Caco-2 (cell line): ENCODE measurements around the gene BAAT. TPM values are rescaled to one million over a fixed set of nuclear protein-coding genes. Genes with fewer than 3 reads are reported as not detected.

Source experiments
- BruUV-seq: library from RNA; stranded (reverse); fragments of 400-500 nt; replicated peaks from 2 replicates; lab custom pipeline; 2021; lab: Mats Ljungman, UMichigan
- CTCF ChIA-PET: fragments of 300-600 bp; sonication (Branson Sonifier 250); formaldehyde crosslinking; loops from one replicate; lab custom pipeline; 2022; ENCODE audit warnings: antibody characterized with exemption; lab: Charles Lee
- POLR2A ChIA-PET: fragments of 300-600 bp; sonication (Branson Sonifier 250); formaldehyde crosslinking; loops from one replicate; lab custom pipeline; 2022; ENCODE audit warnings: antibody characterized with exemption; lab: Charles Lee
- DNase-seq, 2 experiments: peaks; one replicate each; pipeline versions ENCODE4 v3.0.0 to v3.0.0-alpha.2; 2020 to 2022
- H3K27me3 ChIP-seq: replicated peaks from 2 replicates; pipeline ENCODE4 v1.6.0; 2011; ENCODE audit warnings: low read length; ENCODE audit not compliant: control insufficient read depth, insufficient read depth
- H3K36me3 ChIP-seq: 2 replicates; pipeline ENCODE4 v1.5.1; 2011; ENCODE audit warnings: low read length; ENCODE audit not compliant: control insufficient read depth, insufficient read depth
- H3K4me1 ChIP-seq: fragments of 250-450 bp; sonication (Bioruptor Pico); 2 replicates; pipeline ENCODE4 v1.5.1; 2020; ENCODE audit warnings: mild to moderate bottlenecking
- H3K4me3 ChIP-seq: 2 replicates; pipeline ENCODE4 v1.5.1; 2011; ENCODE audit warnings: low read depth, mild to moderate bottlenecking, control low read depth, low read length
- H3K9me3 ChIP-seq: fragments of 250-450 bp; sonication (Bioruptor Pico); 2 replicates; pipeline ENCODE4 v1.5.1; 2020; ENCODE audit warnings: mild to moderate bottlenecking, moderate library complexity
- H3K27ac Mint-ChIP-seq: one replicate; pipeline ENCODE4 v1.8.0; 2022; ENCODE audit warnings: mixed read lengths; ENCODE audit not compliant: unreplicated experiment
- H3K27me3 Mint-ChIP-seq: one replicate; pipeline ENCODE4 v1.8.0; 2022; ENCODE audit warnings: mixed read lengths; ENCODE audit not compliant: insufficient read depth, unreplicated experiment
- H3K36me3 Mint-ChIP-seq: one replicate; pipeline ENCODE4 v1.8.0; 2022; ENCODE audit warnings: mild to moderate bottlenecking, mixed read lengths; ENCODE audit not compliant: insufficient read depth, unreplicated experiment
- H3K4me1 Mint-ChIP-seq: one replicate; pipeline ENCODE4 v1.8.0; 2022; ENCODE audit warnings: low read depth, mixed read lengths; ENCODE audit not compliant: unreplicated experiment
- H3K4me3 Mint-ChIP-seq: one replicate; pipeline ENCODE4 v1.8.0; 2022; ENCODE audit warnings: mild to moderate bottlenecking, moderate library complexity, mixed read lengths; ENCODE audit not compliant: unreplicated experiment
- H3K9me3 Mint-ChIP-seq: one replicate; pipeline ENCODE4 v1.8.0; 2022; ENCODE audit warnings: mixed read lengths; ENCODE audit not compliant: unreplicated experiment
- CTCF ChIP-seq, 2 experiments: fragments of 200-600 bp in 1 of 2; IDR thresholded peaks; 1 replicate in 1 of 2; 2 replicates in 1 of 2; pipeline versions ENCODE4 v1.5.1 to v1.8.0; 2011 to 2022; ENCODE audit warnings: antibody characterized with exemption in 1 of 2, control low read depth in 1 of 2, inconsistent platforms in 1 of 2, low read depth in 1 of 2, low read length in 1 of 2, mild to moderate bottlenecking in 1 of 2, moderate library complexity in 1 of 2; ENCODE audit not compliant: insufficient read depth in 1 of 2, severe bottlenecking in 1 of 2, unreplicated experiment in 1 of 2
- intact Hi-C: fragments of 100-400 bp; cut with micrococcal nuclease; formaldehyde crosslinking; loops from one replicate; pipeline ENCODE4 v1.10.0; 2022; ENCODE audit not compliant: unreplicated experiment
- total RNA-seq: library from RNA; stranded (reverse); gene quantifications from 2 replicates; pipeline ENCODE4 v1.2.3, GENCODE V29; 2022

Gene BAAT
- total RNA-seq, 1 experiment from 2014 or later, result 1.1 TPM

DNA sequence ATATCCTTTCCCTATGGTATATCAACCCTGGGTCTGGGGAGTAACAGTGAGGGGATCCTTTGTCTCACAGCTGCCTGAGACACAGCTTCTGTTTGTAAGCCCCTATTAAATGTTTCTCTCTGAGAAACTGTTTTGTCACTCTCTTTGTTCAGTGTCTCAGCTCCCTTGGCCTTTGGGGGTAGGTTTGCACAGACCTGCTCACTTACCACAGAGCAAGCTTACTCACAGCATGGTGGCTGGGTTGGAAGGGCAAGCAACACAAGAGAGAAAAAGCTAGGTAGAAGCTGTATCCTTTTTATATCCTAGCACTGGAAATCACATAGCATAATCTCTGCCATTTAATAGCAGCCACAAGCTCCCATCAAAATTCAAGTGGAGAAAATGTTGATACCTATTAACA, 4.5 kb downstream of the BAAT start:
- Histone ChIP-seq H3K4me3 (no peak overlapping the region), H3K36me3 (no peaks in the 10 kb centered on the region), H3K4me1 (peaks cover 20% of the 10 kb centered on the region), H3K9me3 (peaks cover 29% of the 10 kb centered on the region), H3K27me3 (no peaks in the 10 kb centered on the region)
- POLR2A ChIA-PET, result no interaction called here
- intact Hi-C loops, result no loop called here
- no peak for TF ChIP-seq CTCF (IDR thresholded peaks at IDR 0.05; ENCODE audit: insufficient read depth in 1 of 2, low read depth in 1 of 2, low read length in 1 of 2, severe bottlenecking in 1 of 2, unreplicated experiment in 1 of 2)
- Mint-ChIP-seq H3K27me3 (no peaks in the 10 kb centered on the region), H3K4me1 (peaks cover 12% of the 10 kb centered on the region), H3K27ac (no peak overlapping the region), H3K36me3 (peaks cover 28% of the 10 kb centered on the region), H3K4me3 (no peak overlapping the region), H3K9me3 (peaks cover 43% of the 10 kb centered on the region)
- DNase-seq, result no peak
- CTCF ChIA-PET, result no interaction called here
- no TSS peak for BruUV-seq

DNA sequence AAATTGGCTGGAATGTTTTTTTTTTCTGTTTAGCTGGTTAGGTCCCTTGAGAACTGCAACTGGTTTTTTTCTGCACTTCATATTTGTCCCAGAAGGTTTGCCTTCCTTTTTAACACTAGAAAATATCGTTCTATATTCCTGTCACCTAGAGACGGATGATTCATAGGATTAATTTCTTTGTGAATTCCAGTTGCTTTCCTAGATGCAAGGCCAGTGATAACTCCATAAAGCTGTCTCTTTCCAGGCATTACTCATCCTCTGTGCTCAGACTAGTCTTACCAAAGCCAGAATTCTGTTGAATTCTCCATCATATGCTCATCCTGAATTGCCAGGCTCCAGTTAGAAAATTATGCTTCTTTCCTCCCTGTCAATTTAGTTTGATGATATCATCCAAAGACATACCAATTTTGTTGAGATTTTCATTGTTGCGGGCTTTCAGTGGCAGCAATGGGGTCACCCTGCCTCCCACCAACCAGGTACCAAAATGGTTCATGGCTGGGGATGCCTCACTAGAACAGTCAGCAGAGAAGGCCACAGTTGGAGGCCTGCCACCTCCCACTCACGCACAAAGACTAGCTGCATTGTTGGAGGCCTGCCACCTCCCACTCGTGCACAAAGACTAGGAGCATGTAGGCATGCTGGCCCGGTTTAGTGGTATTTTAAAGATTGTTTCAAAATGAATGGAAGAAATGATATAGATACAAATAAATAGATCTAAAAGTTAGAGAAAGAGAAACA, 8.5 kb downstream of the BAAT start:
- no peak for TF ChIP-seq CTCF (IDR thresholded peaks at IDR 0.05; ENCODE audit: insufficient read depth in 1 of 2, low read depth in 1 of 2, low read length in 1 of 2, severe bottlenecking in 1 of 2, unreplicated experiment in 1 of 2)
- Histone ChIP-seq H3K36me3 (no peaks in the 10 kb centered on the region), H3K9me3 (peaks cover 13% of the 10 kb centered on the region; the same call in 1 of the 2 replicates), H3K4me3 (no peak overlapping the region), H3K27me3 (no peaks in the 10 kb centered on the region), H3K4me1 (peaks cover 15% of the 10 kb centered on the region)
- Mint-ChIP-seq H3K4me1 (peaks cover 6% of the 10 kb centered on the region), H3K27ac (no peak overlapping the region), H3K9me3 (peaks cover 28% of the 10 kb centered on the region), H3K4me3 (no peak overlapping the region), H3K27me3 (no peaks in the 10 kb centered on the region), H3K36me3 (peaks cover 19% of the 10 kb centered on the region)
- CTCF ChIA-PET, result no interaction called here
- no peak for DNase-seq
- intact Hi-C loops, result no loop called here
- BruUV-seq, result no TSS peak
- POLR2A ChIA-PET, result no interaction called here

DNA sequence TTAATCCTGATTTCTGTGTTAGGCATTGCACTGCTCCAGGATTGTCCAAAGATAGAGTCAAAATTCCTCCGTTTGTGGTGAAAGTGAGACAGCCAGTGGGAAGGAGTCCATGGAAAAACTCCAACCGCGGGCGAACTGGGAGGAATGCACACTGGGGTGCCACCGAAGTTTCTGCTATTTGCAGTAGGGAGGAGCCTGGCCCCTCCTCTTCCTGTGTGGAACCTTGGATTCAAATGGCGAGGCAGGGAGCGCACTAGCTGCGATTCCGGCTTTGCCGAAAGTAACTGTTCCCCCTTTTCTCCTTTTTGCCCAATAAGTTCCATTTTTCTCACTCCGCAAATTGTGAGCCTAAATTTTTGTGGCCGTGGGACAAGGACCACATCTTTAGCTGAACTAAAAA, 9.3 kb downstream of the BAAT start:
- ChIA-PET POLR2A (no interaction called here), CTCF (no interaction called here)
- Mint-ChIP-seq H3K4me3 (no peak overlapping the region), H3K36me3 (peaks cover 13% of the 10 kb centered on the region), H3K9me3 (peaks cover 24% of the 10 kb centered on the region), H3K27ac (no peak overlapping the region), H3K4me1 (peaks cover 6% of the 10 kb centered on the region), H3K27me3 (no peaks in the 10 kb centered on the region)
- H3K4me1 ChIP-seq, result peaks cover 13% of the 10 kb centered on the region
- peaks cover 13% of the 10 kb centered on the region; the same call in 1 of the 2 replicates for H3K9me3 ChIP-seq
- no peaks in the 10 kb centered on the region for H3K27me3 ChIP-seq
- H3K4me3 ChIP-seq, result no peak overlapping the region
- intact Hi-C loops, result no loop called here
- TF ChIP-seq CTCF (IDR thresholded peaks at IDR 0.05; ENCODE audit: insufficient read depth in 1 of 2, low read depth in 1 of 2, low read length in 1 of 2, severe bottlenecking in 1 of 2, unreplicated experiment in 1 of 2), result no peak
- no peaks in the 10 kb centered on the region for H3K36me3 ChIP-seq
- no TSS peak for BruUV-seq
- no peak for DNase-seq
